CD8-positive, alpha-beta memory T cell (primary cell): ENCODE measurements around the gene CD164L2. TPM values are rescaled to one million over a fixed set of nuclear protein-coding genes. Genes with fewer than 3 reads are reported as not detected.

Experiments used
- CTCF ChIA-PET: fragments of 350-600 bp; sonication (Branson Sonifier 250); formaldehyde crosslinking; loops from one replicate; lab custom pipeline; 2021; ENCODE audit warnings: antibody characterized with exemption; lab: Charles Lee
- POLR2A ChIA-PET: fragments of 350-600 bp; sonication (Branson Sonifier 250); formaldehyde crosslinking; loops from one replicate; lab custom pipeline; 2021; ENCODE audit warnings: antibody characterized with exemption; lab: Charles Lee
- DNase-seq, 5 donors: peaks; one replicate each; pipeline versions ENCODE4 v3.0.0 to v3.0.0-alpha.2; 2020 to 2022; ENCODE audit warnings: mixed read lengths in 1 of 5
- H3K27ac ChIP-seq: one replicate; pipeline ENCODE4 v1.7.0; 2013; ENCODE audit warnings: low read depth, mild to moderate bottlenecking, low read length, moderate library complexity
- H3K27me3 ChIP-seq: 2 replicates; pipeline ENCODE4 v1.7.0; 2013; ENCODE audit warnings: low read length, mild to moderate bottlenecking; ENCODE audit not compliant: insufficient read depth, poor library complexity, severe bottlenecking
- H3K36me3 ChIP-seq: 2 replicates; pipeline ENCODE4 v1.7.0; 2013; ENCODE audit warnings: mild to moderate bottlenecking, low read length, moderate library complexity; ENCODE audit not compliant: insufficient read depth
- H3K4me1 ChIP-seq: 2 replicates; pipeline ENCODE4 v1.7.0; 2013; ENCODE audit warnings: mild to moderate bottlenecking, low read length, moderate library complexity; ENCODE audit not compliant: insufficient read depth
- H3K4me3 ChIP-seq: 2 replicates; pipeline ENCODE4 v1.7.0; 2013; ENCODE audit warnings: mild to moderate bottlenecking, low read length
- H3K9me3 ChIP-seq: 2 replicates; pipeline ENCODE4 v1.7.0; 2013; ENCODE audit warnings: mild to moderate bottlenecking, low read length
- H3K27ac Mint-ChIP-seq, 8 donors: one replicate each; pipeline ENCODE4 v1.8.0; 2020 to 2021; ENCODE audit warnings: mixed read lengths in 8 of 8, mild to moderate bottlenecking in 6 of 8, inconsistent platforms in 3 of 8, moderate library complexity in 3 of 8
- H3K27me3 Mint-ChIP-seq, 2 donors: one replicate each; pipeline ENCODE4 v1.8.0; 2020 to 2021; ENCODE audit warnings: mixed read lengths in 2 of 2, mild to moderate bottlenecking in 1 of 2, moderate library complexity in 1 of 2
- H3K36me3 Mint-ChIP-seq, 3 donors: one replicate each; pipeline ENCODE4 v1.8.0; 2020 to 2021; ENCODE audit warnings: mixed read lengths in 3 of 3, inconsistent platforms in 1 of 3, mild to moderate bottlenecking in 1 of 3
- H3K4me1 Mint-ChIP-seq, 3 donors: one replicate each; pipeline ENCODE4 v1.8.0; 2020 to 2021; ENCODE audit warnings: mixed read lengths in 3 of 3, inconsistent platforms in 1 of 3, mild to moderate bottlenecking in 1 of 3
- H3K4me3 Mint-ChIP-seq, 7 donors: one replicate each; pipeline ENCODE4 v1.8.0; 2020 to 2021; ENCODE audit warnings: mixed read lengths in 7 of 7, mild to moderate bottlenecking in 6 of 7, moderate library complexity in 4 of 7, inconsistent platforms in 2 of 7
- H3K9me3 Mint-ChIP-seq, 5 donors: one replicate each; pipeline ENCODE4 v1.8.0; 2020 to 2022; ENCODE audit warnings: mixed read lengths in 5 of 5, mild to moderate bottlenecking in 3 of 5, moderate library complexity in 2 of 5, inconsistent platforms in 1 of 5
- polyA plus RNA-seq: library from polyadenylated mRNA; unstranded; fragments of 300-500 nt; fragmentation: Illumina TruSeq; gene quantifications from one replicate; pipeline ENCODE4 v1.2.3, GENCODE V29; 2021
- total RNA-seq, 2 experiments: library from RNA; stranded (reverse); gene quantifications; one replicate each; pipeline ENCODE4 v1.2.3, GENCODE V29; 2021

The CD164L2 gene
- total and polyA plus RNA-seq, 3 experiments from 2014 or later: not detected

GRCh38 chr1:27403931-27404330 is 20.8 kb upstream of the CD164L2 start:
- ChIA-PET POLR2A (interaction anchor here (0.7 kb wide), 1 partner anchor 23 kb away, joined by 4 read pairs; no protein-coding TSS in a partner anchor), CTCF (interaction anchor here (1.0 to 13.6 kb wide), 5 partner anchors 15 to 266 kb away, joined by 3 to 283 read pairs (median 3); no protein-coding TSS in a partner anchor)
- H3K4me3 Mint-ChIP-seq: peak overlapping the region in 3 of 7 donors; percentile 10 to 36 (median 26)
- H3K9me3 ChIP-seq: no peaks in the 10 kb centered on the region
- no peak overlapping the region for H3K4me3 ChIP-seq
- peaks cover 7% of the 10 kb centered on the region for H3K36me3 ChIP-seq
- peaks cover 17% of the 10 kb centered on the region for H3K4me1 ChIP-seq
- peaks cover 14 to 19% (median 15%) of the 10 kb centered on the region in 3 donors for H3K4me1 Mint-ChIP-seq
- H3K27ac ChIP-seq: no peak overlapping the region
- peak overlapping the region; percentile 67 to 96 (median 90) for H3K27ac Mint-ChIP-seq
- DNase-seq: no peak
- peaks cover 0 to 1% of the 10 kb centered on the region in 2 donors for H3K27me3 Mint-ChIP-seq
- no peaks in the 10 kb centered on the region for H3K9me3 Mint-ChIP-seq
- no peaks in the 10 kb centered on the region for H3K27me3 ChIP-seq
- peaks cover 0 to 35% (median 4%) of the 10 kb centered on the region in 3 donors for H3K36me3 Mint-ChIP-seq

DNA sequence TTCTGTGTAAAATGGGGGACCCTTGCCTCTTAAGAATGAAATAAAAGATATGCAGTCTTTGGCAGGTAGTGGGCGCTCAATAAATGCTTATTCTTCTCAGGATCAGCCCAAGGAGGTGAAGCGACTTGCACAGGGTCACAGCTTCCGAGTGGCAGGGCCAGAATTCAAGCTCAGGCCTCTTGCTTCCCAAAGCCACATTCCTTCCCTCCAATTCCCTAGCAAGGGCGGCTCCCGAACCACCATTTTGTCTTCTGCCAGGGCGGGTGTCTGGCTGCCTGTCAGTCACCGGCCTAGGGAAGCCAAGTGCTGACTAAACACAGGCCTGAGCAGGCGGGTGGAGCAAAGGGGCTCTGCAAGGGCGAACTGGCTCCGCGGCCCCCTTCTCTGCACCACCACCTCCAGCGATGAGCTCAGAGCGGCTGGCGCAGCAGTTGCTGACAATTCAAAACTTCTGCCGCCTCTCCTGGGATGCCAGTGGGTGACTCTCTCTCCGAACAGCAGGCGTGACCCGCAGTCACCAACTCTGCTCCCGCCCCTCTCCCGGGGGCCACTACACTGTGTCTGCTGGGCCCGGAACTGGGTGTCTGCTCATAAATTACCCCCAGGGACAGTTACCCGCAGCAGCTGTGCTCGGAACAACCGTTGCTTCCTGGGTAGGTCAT is 20.1 kb upstream of the CD164L2 start:
- Mint-ChIP-seq H3K4me3 (peak overlapping the region in 5 of 7 donors; percentile 41 to 62 (median 45)), H3K27ac (peak overlapping the region in 7 of 8 donors; percentile 29 to 96 (median 86)), H3K36me3 (peaks cover 0 to 28% (median 4%) of the 10 kb centered on the region in 3 donors), H3K4me1 (peaks cover 14 to 19% (median 15%) of the 10 kb centered on the region in 3 donors), H3K9me3 (no peaks in the 10 kb centered on the region), H3K27me3 (peaks cover 0 to 1% of the 10 kb centered on the region in 2 donors)
- Histone ChIP-seq H3K4me3 (no peak overlapping the region), H3K27me3 (no peaks in the 10 kb centered on the region), H3K4me1 (peaks cover 17% of the 10 kb centered on the region), H3K9me3 (no peaks in the 10 kb centered on the region), H3K27ac (no peak overlapping the region), H3K36me3 (no peaks in the 10 kb centered on the region)
- POLR2A ChIA-PET: no interaction called here
- DNase-seq: peak in 3 of 5 donors; percentile 29 to 52 (median 46)
- CTCF ChIA-PET: interaction anchor here (1.0 to 13.6 kb wide), 8 partner anchors 9 to 266 kb away, joined by 3 to 283 read pairs (median 4); partner anchors contain the start of gene AHDC1

- Histone ChIP-seq H3K27ac (no peak overlapping the region), H3K4me3 (no peak overlapping the region), H3K9me3 (no peaks in the 10 kb centered on the region), H3K27me3 (no peaks in the 10 kb centered on the region), H3K36me3 (no peaks in the 10 kb centered on the region), H3K4me1 (peaks cover 17% of the 10 kb centered on the region)
- H3K9me3 Mint-ChIP-seq: no peaks in the 10 kb centered on the region
- peaks cover 14 to 19% (median 15%) of the 10 kb centered on the region in 3 donors for H3K4me1 Mint-ChIP-seq
- H3K27ac Mint-ChIP-seq: peak overlapping the region in 5 of 8 donors; percentile 47 to 96 (median 86)
- peaks cover 0 to 19% (median 4%) of the 10 kb centered on the region in 3 donors for H3K36me3 Mint-ChIP-seq
- peak overlapping the region in 1 of 7 donors; percentile 6 for H3K4me3 Mint-ChIP-seq
- H3K27me3 Mint-ChIP-seq: peaks cover 0 to 1% of the 10 kb centered on the region in 2 donors
- DNase-seq: no peak
- ChIA-PET CTCF (interaction anchor here (1.1 to 13.6 kb wide), 8 partner anchors 8 to 260 kb away, joined by 3 to 283 read pairs (median 4); partner anchors contain the start of gene AHDC1), POLR2A (no interaction called here)
These were observed 19.2 kb upstream of the CD164L2 start for GRCh38 chr1:27402349-27402754.

- ChIA-PET POLR2A (interaction anchor here (0.6 kb wide), 1 partner anchor 204 kb away, joined by 3 read pairs; no protein-coding TSS in a partner anchor), CTCF (interaction anchor here (2.1 to 13.6 kb wide), 2 partner anchors 101 to 206 kb away, joined by 5 to 283 read pairs; no protein-coding TSS in a partner anchor)
- Mint-ChIP-seq H3K9me3 (no peaks in the 10 kb centered on the region), H3K36me3 (peaks cover 0 to 8% (median 0%) of the 10 kb centered on the region in 3 donors), H3K4me1 (peaks cover 14 to 19% (median 15%) of the 10 kb centered on the region in 3 donors), H3K4me3 (no peak overlapping the region), H3K27me3 (peaks cover 0 to 1% of the 10 kb centered on the region in 2 donors), H3K27ac (peak overlapping the region in 6 of 8 donors; percentile 6 to 84 (median 14))
- H3K4me1 ChIP-seq: peaks cover 17% of the 10 kb centered on the region
- H3K27me3 ChIP-seq: no peaks in the 10 kb centered on the region
- H3K4me3 ChIP-seq: no peak overlapping the region
- no peaks in the 10 kb centered on the region for H3K36me3 ChIP-seq
- no peak for DNase-seq
- H3K27ac ChIP-seq: no peak overlapping the region
- no peaks in the 10 kb centered on the region for H3K9me3 ChIP-seq
These were observed 17.8 kb upstream of the CD164L2 start for GRCh38 chr1:27400963-27401341.

GRCh38 chr1:27400082-27400962 is 17.2 kb upstream of the CD164L2 start:
- Mint-ChIP-seq H3K36me3 (peaks cover 0 to 5% (median 0%) of the 10 kb centered on the region in 3 donors), H3K27me3 (peaks cover 0 to 1% of the 10 kb centered on the region in 2 donors), H3K4me1 (peaks cover 14 to 21% (median 18%) of the 10 kb centered on the region in 3 donors), H3K4me3 (no peak overlapping the region), H3K9me3 (no peaks in the 10 kb centered on the region), H3K27ac (peak overlapping the region in 6 of 8 donors; percentile 6 to 84 (median 14))
- ChIA-PET CTCF (interaction anchor here (1.1 to 13.6 kb wide), 5 partner anchors 43 to 208 kb away, joined by 3 to 283 read pairs (median 4); no protein-coding TSS in a partner anchor), POLR2A (no interaction called here)
- Histone ChIP-seq H3K27ac (no peak overlapping the region), H3K27me3 (no peaks in the 10 kb centered on the region), H3K9me3 (no peaks in the 10 kb centered on the region), H3K4me3 (no peak overlapping the region), H3K4me1 (peaks cover 20% of the 10 kb centered on the region), H3K36me3 (no peaks in the 10 kb centered on the region)
- DNase-seq: no peak

GRCh38 chr1:27399251-27400025 is 16.3 kb upstream of the CD164L2 start:
- H3K4me1 Mint-ChIP-seq: peaks cover 18 to 27% (median 27%) of the 10 kb centered on the region in 3 donors
- peaks cover 26% of the 10 kb centered on the region for H3K4me1 ChIP-seq
- H3K27me3 ChIP-seq: no peaks in the 10 kb centered on the region
- no peaks in the 10 kb centered on the region for H3K36me3 ChIP-seq
- POLR2A ChIA-PET: no interaction called here
- H3K27ac ChIP-seq: no peak overlapping the region
- H3K9me3 Mint-ChIP-seq: no peaks in the 10 kb centered on the region
- peaks cover 0 to 4% (median 0%) of the 10 kb centered on the region in 3 donors for H3K36me3 Mint-ChIP-seq
- H3K4me3 Mint-ChIP-seq: no peak overlapping the region
- CTCF ChIA-PET: interaction anchor here (1.1 to 13.6 kb wide), 5 partner anchors 42 to 209 kb away, joined by 3 to 283 read pairs (median 4); no protein-coding TSS in a partner anchor
- H3K27ac Mint-ChIP-seq: peak overlapping the region in 3 of 8 donors; percentile 29 to 52 (median 38)
- H3K4me3 ChIP-seq: no peak overlapping the region
- peaks cover 0 to 1% of the 10 kb centered on the region in 2 donors for H3K27me3 Mint-ChIP-seq
- no peak for DNase-seq
- H3K9me3 ChIP-seq: no peaks in the 10 kb centered on the region
